HL-60 (cell line): ENCODE measurements around the gene AMELY.

Source experiments
- CTCF ChIP-seq: IDR thresholded peaks from one replicate; pipeline ENCODE4 v1.5.1; 2011; ENCODE audit warnings: low read length, control low read depth, inconsistent platforms; ENCODE audit not compliant: insufficient read depth
- GABPA ChIP-seq: IDR thresholded peaks from 2 replicates; pipeline ENCODE4 v1.6.1; 2012; ENCODE audit warnings: low read depth
- POLR2AphosphoS5 ChIP-seq: IDR thresholded peaks from 2 replicates; pipeline ENCODE4 v1.6.1; 2012; ENCODE audit warnings: low read depth
- REST ChIP-seq: IDR thresholded peaks from 2 replicates; pipeline ENCODE4 v1.6.1; 2012; ENCODE audit warnings: low read depth; ENCODE audit not compliant: insufficient replicate concordance
- SPI1 ChIP-seq: IDR thresholded peaks from 2 replicates; pipeline ENCODE4 v1.6.1; 2012; ENCODE audit warnings: low read depth, mild to moderate bottlenecking, borderline replicate concordance

- TF ChIP-seq GABPA (no peak), CTCF (no peak), REST (no peak), POLR2AphosphoS5 (no peak), SPI1 (no peak)
These were observed at the start of gene AMELY for GRCh38 chrY:6911253-6911881.
